NCI-H1436 treated with DMSO at 0.1 percent for 48 hours (cell line): ENCODE data around the gene TPCN2.

Experiments
- DNase-seq: peaks from one replicate; lab custom pipeline; 2025; lab: John Stamatoyannopoulos, UW

The TPCN2 gene

DNA sequence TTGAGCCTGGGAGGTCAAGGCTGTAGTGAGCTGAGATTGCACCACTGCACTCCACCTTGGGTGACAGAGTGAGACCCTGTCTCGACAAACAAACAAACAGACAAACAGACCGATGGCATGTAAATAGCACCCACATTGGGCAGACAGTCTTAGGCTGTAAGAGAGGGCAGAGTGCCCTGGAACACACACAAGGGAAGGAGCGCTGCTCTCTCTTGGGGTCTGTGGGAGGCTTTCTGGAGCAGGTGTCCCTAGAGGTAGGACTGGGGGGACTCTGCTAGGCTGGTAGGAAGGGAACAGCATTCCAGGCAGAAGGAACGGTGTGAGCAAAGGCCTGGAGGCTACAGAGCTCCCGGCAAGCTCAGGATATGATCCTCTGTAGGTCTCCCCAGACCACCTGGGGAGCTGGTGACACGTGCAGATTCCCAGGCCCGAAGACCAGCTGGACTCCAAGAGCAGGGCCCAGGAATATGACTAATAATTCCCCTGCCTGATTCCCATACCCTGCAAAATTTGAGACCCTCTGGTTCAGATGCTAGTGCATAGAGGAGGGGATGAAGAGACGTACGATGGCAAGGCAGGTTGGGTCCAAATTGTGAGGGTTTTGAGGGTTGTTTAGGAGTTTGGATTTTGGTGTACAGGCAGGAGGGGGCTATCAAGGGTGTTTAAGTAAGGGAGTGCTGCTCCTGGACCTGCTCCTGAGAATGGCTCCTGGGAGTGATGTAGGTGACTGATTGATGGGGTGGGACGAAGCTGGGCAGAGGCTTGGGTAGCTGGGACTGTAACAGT is 118.6 kb downstream of the TPCN2 start:
- no peak for DNase-seq

DNA sequence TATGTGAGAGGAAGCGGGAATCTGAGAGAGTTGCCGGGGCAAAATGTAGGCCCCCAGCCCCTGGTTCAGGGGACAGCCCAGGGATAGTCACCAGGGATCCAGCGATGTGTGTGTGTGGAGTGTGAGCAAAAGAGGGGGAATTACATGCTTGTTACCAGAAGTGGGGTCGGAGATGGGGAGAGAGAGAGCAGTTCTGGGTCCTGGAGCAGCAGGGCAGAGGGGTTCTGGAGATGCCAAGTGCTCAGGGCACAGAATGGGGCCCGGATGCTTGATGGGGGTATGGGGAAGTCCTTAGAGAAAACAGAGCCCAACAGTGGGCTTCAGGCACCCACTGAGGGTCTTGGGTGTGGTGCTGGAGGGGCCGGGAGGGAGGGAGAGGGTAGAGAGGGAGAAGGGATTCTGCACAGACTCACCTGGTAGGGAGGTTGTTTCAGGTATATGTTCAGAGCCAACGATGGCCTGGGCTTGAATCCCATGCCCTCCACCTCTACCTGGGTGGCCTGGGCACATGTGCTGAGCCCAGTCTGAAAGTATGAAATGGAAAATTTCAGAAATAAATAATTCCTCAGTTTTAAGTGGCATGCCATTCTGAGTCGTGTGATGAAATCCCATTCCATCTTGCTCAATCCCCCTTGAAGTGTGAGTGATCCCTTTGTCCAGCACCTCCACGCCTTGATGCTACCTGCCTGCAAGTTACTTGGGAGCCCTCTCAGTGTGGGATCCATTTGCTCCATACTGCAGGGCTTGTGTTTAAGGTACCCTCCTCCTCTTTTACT is 119.4 kb downstream of the TPCN2 start:
- DNase-seq: no peak

DNA sequence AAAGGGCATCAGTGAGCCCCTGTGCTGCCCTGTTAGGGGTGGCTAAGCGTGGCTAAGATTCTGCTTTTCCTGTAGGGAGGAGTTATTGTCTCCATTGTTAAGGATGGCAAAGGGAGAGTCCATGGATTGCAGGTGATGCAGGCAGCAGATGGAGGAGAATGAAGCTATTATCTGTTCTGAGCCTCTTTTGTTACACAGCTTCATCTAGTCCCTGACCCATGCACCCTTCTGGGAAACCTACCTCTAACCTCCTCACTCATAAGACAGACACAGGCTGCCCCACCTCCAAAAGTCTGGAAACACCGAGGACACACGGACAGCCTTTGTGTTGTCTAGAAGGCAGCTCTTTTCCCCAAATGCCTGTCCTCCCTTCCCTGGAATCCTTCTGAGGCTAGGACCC is 120.7 kb downstream of the TPCN2 start:
- no peak for DNase-seq

DNA sequence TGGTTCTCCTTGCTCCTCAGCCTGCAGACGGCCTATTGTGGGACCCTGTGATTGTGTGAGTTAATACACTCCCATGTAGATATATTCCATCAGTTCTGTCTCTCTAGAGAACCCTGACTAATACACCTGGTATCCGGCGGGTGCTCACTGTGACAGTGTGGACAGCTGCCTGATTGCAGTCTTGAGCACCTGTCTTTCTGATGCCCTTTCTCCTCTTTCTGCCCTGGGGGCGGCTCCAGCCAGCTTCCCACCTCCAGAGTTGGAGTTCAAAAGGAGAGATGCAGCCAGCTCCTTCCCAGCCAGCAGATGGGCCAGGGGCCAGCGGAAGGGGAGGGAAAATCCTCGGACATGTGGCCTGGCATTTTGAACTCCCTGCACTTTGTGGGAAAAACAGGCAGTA is 122.0 kb downstream of the TPCN2 start:
- DNase-seq: no peak

DNA sequence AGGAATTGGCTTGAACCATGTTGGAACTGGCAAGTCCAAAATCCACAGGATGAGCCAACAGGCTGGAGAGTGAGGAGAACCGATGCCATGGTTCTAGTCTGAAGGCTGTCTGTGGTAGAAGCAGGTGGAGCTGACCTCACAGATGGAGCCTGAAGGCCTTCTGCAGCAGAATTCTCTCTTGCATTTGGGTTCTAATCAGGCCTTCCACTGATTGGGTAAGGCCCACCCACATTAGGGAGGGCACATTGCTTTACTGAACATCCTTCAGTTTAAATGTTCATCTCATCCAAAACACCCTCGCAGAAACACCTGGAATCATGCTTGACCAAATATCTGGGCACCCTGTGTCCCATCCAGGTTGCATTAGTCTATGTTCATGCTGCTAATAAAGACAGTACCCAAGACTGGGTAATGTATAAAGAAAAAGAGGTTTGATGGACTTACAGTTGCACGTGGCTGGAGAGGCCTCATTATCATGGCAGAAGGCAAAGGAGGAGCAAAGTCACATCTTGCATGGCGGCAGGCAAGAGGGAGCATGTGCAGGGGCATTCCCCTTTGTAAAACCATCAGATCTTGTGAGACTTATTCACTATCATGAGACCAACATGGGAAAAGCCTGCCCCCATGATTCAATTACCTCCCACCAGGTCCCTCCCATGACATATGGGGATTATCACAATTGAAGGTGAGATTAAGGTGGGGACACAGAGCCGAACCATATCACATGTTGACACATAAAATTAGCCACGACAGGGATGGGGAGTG is 122.9 kb downstream of the TPCN2 start:
- DNase-seq: no peak

DNA sequence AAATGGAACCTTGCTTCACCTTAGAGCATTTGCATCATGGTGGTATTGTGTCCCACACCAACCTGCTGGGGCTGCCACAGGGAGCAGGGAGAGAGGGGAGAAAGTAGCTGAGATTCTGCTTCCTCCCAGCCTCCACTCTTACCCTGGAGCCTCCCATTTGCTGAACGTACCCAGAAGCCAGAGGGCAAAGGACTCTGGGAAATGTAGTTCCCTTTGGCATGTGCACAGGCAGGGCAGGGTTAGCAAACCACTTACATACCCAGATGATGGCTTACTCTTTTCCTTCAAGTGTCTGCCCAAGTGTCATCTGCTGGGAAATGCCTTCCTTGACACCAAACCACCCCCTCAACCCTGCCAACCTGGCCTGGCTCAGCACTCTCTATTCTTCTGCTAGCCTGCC is 123.9 kb downstream of the TPCN2 start:
- DNase-seq: no peak

DNA sequence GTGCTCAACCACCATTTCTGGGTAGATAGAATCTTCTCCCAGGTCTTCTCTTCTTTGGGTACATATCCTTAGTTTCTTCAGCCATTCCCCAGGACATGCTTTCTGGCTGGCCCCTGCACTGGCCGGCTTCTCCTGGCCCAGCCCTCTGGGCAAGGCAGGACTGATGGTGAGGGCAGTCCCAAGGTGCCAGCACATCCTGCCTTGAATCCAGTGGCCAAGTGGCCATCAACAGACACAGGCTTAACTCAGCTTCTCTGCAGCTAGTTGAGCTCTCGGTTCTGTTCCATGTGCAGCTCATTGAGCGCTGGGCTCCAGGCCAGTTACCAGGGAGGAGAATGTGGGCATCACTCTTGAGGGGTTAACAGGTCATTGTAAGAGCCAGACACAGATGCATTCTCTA is 124.6 kb downstream of the TPCN2 start:
- no peak for DNase-seq

DNA sequence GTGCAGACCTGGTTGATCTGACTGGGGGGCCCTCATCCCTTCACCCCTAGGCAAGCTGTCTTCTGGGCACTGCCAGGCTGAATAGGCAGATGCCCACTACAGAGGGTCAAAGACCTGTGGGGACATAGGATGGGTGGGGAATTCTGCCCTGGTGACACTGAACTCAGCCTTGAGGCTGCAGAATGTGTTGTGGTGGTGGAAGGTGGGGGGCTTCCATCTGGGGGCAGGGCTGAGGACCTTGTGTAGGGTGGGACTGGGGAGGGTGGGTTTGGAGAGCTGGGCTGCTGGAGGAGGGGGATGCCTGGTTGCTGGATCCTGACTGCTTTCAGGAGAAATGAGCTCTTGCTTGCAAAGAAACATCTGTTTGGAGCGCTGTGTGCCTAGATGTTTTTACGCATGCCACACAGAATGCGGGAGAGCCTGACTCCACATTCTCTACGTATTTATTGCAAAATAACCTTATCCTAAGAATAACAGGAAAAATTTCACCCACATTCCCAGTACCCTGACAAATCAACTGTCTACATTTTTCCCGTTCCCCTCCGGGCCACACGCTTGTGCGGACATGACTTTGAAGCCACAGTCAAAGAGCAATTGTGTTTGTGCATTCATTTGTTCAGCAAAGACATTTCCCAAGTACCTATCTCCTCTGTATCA is 125.3 kb downstream of the TPCN2 start:
- no peak for DNase-seq

DNA sequence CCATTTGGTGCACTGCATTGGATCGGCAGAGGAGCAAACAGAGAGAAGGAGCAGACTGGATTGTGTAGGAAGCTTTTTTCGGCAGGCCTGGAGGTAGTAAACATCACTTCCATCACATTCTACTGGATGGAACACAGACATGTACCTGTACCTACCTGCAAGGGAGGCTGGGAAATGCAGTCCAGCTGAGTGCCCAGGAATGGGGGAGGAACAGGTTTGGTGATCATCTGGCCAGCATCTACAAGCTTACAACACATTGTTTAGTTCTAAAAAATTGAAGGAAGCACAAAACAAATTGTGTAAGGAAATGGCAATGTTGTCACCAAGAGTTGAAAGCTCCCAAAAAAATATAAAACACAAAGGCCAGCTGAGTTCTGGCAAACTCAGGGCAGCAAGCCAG is 126.1 kb downstream of the TPCN2 start:
- DNase-seq: no peak

DNA sequence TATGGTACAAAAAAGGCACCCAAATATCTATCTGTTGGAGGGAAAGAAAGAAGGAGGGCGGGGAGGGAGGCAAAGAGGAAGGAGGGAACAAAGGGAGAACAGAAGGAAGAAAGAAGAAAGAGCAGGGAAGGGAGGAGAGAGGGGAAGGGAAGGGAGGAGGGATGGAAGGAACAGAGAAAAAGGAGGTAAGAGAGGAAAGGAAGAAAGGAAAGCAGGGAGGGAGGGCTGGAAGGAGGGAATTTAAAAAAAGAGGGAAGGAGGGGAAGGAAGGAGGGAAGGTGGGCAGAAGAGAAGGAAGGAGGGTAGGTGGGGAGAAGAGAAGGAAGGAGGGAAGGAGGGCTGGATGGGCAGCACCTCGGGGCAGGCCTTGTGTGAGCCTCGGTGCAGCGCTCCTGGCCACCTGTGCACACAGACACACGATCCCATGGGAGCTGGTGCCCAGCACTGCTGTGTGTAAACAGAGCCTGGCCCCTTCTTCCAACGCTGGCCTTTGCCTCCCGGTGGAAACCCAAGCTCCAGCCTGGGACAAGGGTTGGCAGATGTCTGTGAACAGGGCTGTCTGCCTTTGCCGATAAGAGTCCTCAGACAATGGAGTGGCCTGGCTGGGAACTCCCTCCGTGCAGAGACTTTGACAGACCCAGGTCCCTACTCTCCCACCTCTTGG is 130.2 kb downstream of the TPCN2 start:
- DNase-seq: no peak

DNA sequence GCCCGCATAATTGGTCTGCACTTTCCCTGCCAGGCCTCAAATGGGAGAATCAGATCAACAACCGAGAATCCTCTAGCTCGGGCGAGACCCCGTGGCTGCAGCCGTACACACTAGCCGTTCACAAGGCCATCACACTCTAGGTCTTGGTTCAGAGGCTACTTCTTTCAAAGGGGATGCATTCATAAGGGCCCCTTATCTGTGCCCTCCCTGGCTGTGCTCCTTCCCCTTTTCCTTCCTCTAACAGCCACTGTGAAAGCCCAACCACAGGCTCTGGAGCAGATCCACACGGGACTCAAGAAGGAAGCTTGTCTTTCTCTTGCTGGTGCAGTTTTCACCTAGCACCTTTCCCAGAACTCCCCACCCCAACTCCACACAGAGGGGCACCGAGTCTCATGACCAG is 131.5 kb downstream of the TPCN2 start:
- DNase-seq: no peak

DNA sequence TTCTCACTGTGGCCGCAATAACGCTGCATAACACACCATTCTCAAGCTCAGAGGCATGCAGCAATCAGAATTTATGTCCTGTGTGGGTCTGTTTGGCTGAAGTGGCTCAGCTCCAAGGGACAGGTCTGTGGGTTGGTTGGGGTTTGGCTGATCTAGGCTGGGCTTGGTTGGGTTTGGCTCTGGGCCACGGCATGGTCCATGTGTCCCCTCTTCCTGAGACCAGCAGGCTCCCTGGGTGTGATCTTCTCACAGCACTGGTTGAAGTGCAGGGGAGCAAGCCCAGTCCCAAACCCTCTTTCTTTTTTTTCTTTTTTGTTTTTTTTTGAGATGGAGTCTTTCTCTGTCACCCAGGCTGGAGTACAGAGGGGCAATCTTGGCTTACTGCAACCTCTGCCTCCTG is 132.0 kb downstream of the TPCN2 start:
- no peak for DNase-seq

DNA sequence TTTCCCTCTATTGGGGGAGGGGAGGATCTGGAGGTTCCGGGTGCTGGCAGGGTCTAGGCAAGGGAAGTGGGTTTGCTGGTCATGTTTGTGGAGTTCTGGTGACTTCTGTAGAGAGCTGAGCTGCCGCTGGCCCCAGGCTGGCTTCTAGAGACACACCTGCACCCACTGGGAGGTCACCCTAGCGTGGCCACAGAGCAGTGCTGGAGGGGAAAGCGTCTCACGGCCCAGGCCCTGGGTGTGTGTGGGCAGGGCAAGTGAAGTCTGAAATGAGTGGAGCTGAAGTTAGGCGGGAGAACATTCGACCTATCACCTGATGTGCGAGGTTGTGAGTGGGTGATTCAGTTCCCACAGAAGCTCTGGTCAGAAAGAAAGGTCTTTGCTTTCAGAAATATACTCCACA is 134.9 kb downstream of the TPCN2 start:
- no peak for DNase-seq
